IPS-18c (cell line): ENCODE measurements around the gene KCNA3.

ENCODE experiments used
- H3K4me3 ChIP-seq: 2 replicates; pipeline ENCODE4 v1.7.0; 2013; ENCODE audit warnings: low read depth, mild to moderate bottlenecking, low read length, moderate library complexity; ENCODE audit not compliant: insufficient read depth
- H3K9me3 ChIP-seq: one replicate; pipeline ENCODE4 v1.6.1; 2013; ENCODE audit warnings: mild to moderate bottlenecking, low read length, moderate library complexity; ENCODE audit not compliant: control insufficient read depth, insufficient read depth

The KCNA3 gene

DNA sequence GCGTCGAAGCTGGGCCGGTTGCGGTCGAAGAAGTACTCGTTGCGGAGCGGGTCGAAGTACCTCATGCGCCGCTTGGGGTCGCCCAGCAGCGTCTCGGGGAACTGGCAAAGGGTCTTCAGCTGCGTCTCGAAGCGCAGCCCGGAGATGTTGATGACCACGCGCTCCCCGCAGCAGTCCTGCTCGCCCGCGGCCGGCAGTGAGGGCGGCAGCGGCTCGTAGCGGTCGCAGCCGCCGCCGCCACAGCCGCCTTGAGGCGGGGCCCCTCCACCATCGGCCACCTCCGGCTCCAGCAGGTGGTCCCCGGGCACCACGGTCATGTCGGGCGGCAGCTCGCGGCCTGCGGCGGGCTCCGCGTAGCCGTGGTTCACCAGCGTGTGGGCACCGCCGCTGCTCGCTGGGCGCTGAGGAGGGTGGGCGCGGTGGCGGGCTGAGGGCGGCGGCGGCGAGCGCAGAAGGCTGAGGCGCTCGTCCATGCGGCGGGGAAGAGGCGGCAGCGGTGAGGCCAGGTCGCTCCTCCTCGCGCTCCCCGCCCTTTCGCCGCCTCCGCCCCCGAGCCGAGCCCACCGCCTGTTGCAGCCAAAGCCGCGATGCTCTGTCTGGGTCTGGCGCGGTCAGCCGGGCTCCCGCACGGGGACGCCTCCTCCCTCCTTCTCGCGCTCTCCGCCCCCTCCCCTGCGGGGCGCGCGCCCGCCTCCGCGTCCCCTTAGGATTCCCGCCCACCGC is at the start of gene KCNA3:
Gene KCNA3, minus strand, starts transcription at position 604 of the 723 bp plus-strand sequence. Its CDS starts 131 bp downstream, at position 473.
- peak within 1 kb of the TSS; percentile 71 for H3K4me3 ChIP-seq

DNA sequence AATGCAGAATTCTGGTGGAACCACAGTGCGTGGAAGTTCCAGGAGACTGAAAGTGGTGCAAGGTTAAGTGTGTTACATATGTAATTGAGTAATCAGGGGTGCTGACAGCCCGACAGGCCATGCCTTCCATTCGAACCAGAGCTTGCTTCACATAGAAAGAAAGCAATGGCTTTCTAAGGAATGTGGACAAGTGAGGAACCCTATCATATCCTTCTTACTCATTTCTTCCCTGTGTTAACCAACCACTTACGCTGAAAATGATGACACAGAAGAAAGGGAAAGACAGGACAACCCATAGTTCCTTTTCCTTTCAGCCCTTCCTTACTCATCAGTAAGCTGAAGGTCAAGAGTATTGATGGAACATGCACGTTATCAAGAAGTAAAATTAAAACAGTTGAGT is 48.1 kb upstream of the KCNA3 start:
- Histone ChIP-seq H3K4me3 (no peak overlapping the region), H3K9me3 (no peaks in the 10 kb centered on the region)

More for the DNA sequence above, at the start of gene KCNA3:
- H3K9me3 ChIP-seq: peaks cover 2% of the 10 kb centered on the region

DNA sequence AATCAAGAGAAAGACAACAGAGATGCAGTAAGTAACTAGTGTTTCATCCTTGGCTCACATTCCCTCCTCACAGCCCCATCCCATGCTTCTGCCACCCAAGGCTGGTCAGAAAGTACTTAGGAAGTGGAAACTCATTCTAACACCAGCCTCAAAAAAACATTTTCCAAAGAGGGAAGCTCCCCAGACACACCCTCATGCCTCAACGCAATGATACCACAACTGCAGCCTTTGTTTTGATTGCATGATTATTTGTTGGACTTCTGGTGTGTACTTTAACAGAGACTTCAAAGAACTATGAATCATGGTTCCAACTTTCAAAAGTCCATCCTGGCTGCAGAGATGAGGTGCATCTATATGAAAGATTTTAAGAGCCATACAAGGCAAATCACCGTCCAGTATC is 45.2 kb upstream of the KCNA3 start:
- no peaks in the 10 kb centered on the region for H3K9me3 ChIP-seq
- H3K4me3 ChIP-seq: no peak overlapping the region

DNA sequence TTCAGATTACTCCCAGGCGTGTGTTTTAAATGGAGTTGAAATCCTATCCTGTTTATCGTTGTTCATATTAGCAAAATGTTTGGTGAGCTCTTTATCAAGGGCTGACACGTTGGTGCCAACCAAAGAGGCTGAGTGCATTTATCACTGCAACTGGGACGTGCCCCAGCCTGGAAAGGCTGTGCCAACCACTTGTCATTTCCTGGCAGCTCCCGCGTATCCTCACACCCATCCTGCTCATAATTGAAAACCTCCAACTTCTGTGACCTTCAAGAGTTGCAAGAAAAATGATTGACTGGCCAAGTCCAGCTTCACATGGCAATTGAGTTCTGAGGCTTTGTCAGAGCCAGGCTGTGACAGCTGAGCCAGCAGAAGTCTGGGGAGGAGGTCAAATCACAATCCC is 43.7 kb upstream of the KCNA3 start:
- Histone ChIP-seq H3K9me3 (no peaks in the 10 kb centered on the region), H3K4me3 (no peak overlapping the region)

DNA sequence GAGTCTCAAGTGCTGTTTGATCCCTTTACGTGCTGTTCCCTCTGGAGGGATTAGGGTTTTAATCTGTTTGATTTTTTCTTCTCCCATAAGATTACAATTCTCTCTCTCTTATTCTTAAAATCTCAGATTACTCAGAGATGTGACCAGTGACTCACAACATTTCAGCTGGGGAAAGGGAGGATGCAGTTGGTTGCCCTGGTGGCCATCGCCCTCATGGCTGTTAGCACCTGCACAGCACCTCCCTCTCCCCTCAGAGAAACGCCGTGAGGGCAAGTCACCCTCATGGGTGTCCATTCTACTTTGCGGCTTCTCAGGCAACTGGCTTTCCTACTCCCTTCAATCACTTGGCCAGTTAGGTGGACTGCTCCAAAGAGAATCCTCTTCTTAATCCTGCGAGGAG is 42.4 kb upstream of the KCNA3 start:
- no peaks in the 10 kb centered on the region for H3K9me3 ChIP-seq
- H3K4me3 ChIP-seq: no peak overlapping the region

DNA sequence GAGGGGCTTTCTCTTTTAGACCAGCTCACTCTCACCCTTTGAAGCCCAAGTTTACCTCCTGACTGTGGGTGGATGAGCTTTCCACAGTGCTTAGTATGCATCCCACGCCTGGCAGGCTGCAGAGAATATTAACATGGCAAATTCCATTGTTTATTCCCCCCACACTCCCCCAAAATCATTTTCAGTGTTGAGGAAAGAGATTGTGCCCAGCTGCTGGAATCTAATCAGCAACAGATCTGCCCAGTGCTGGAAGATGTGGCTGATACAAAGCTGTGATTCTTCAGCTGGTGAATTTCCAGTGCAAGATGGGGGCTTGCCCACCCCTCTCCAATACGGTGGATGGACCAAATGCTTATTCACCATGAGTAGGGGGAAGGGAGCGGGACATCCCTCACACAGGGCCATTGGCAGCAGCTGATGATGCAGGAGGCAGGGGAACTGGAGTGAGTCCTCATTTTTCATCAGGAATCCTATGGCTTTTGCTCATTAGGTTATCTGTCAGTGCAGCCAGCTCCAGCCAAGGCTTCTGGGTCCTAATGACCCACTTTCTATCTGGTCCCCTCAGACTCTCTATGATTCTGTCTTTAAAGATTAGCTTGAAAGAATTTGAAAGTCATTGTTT is 39.7 kb upstream of the KCNA3 start:
- Histone ChIP-seq H3K4me3 (no peak overlapping the region), H3K9me3 (no peaks in the 10 kb centered on the region)

DNA sequence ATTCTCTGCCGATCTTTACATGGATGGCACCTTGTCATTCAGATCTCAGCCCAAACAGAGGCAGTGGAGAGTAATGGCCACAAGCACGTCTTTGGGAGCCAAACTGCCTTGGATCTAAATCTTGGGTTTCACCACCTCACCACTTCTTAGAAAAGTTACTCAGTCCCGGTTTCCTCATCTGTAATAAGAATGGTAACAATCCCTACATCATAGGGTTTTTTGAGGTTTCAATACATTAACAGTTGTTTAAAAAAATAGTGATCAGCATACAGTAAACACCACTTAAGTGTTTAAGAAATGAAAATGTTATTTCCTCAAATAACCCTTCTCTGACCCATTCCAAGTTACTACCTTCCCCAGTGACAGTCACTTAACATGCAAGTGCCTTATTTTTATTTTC is 38.5 kb upstream of the KCNA3 start:
- no peak overlapping the region for H3K4me3 ChIP-seq
- no peaks in the 10 kb centered on the region for H3K9me3 ChIP-seq

DNA sequence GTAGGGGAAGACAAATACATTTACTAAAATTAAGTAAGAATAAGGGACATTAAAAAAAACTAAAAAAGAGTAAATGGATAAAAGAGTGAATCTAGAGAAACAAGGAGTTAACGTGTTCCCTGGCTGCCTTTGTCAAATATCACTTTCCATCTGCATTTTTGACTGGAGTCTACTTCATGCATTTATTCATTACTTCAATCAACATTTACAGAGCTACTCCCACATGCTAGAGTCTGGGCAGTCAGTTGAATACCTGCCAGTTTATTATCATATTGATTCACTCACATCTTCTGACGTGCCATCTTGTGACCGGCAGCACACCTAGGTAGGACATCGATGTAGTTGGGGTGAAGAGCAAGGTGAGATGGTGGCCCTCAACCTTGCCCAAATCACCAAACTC is 35.6 kb upstream of the KCNA3 start:
- no peaks in the 10 kb centered on the region for H3K9me3 ChIP-seq
- no peak overlapping the region for H3K4me3 ChIP-seq

DNA sequence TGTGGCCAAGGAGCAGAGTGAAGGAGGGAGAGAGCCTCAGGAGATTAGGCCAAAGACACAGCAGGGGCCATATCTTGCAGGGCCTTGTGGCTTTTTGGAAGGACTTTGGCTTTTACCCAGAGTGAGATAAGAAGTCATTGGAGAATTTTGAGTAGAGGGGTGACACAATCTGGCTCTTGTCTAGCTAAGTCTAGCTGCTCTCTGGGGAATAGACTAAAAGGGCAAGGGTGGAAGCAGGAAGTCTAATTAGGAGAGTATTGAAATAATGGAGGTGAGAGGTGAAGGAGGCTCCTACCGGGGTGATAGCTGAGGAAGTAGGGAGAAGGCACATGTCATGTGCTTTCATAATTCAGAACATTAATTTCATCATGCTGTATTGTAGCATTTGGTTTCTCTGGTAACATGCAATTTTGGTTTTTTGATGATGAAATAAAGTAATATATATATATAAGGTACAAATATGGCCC is 34.3 kb upstream of the KCNA3 start:
- no peak overlapping the region for H3K4me3 ChIP-seq
- H3K9me3 ChIP-seq: no peaks in the 10 kb centered on the region

DNA sequence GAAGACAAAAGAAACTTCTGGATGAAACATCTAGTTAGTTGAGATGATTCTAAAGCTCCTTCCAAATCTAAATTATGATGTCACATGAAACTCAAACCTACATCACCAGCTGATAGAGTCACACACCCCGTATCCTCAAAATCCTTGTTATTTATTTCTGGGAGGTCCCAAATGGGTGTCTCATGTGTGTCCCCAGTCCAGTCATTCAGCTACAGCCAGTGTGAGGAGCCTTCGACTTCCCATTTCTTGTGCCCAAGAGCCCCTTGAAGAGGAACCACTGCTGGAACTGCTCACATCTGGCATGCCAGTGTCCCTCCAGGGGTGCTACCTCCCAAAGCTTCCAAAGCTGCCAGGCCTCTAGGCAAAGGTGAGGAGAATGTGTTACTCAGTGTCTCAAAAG is 32.5 kb upstream of the KCNA3 start:
- Histone ChIP-seq H3K9me3 (no peaks in the 10 kb centered on the region), H3K4me3 (no peak overlapping the region)

DNA sequence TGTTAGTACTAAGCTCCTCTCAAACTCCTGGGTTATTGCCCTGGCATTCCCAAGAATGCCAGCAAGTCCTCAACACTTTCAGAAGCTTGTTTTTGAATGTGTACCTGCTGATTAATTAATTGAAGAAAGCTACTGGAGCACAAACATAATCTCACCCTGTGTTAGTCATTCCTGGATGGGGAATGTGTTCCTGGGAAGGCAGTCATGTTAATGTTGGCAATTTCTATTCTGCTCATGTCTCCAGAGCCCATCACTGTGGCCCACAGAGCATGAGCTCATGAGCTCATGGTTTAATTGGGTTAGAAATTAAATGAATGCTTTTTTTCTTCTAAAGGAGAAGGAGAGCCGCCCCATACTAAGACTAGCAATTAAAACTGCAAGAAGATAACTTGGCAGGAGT is 31.9 kb upstream of the KCNA3 start:
- H3K4me3 ChIP-seq: no peak overlapping the region
- no peaks in the 10 kb centered on the region for H3K9me3 ChIP-seq

DNA sequence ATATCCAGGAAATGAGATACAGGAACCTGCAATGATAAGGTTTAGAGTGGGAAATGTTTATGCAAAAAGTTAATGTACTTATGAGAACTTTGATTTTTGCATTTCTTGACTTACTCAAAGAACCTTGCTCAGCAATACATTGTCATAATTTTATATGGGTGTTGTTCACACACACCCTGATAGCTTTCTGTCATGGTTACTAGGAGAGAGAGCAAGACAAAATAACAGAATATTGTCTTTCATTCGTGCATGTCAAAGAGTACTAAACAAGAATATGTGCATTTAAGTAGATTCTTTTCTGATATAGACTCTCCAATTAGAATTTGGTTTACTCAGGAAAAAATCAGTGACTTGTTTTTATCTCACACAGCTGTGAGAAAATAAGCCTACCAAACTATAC is 27.5 kb upstream of the KCNA3 start:
- Histone ChIP-seq H3K4me3 (no peak overlapping the region), H3K9me3 (peaks cover 4% of the 10 kb centered on the region)

DNA sequence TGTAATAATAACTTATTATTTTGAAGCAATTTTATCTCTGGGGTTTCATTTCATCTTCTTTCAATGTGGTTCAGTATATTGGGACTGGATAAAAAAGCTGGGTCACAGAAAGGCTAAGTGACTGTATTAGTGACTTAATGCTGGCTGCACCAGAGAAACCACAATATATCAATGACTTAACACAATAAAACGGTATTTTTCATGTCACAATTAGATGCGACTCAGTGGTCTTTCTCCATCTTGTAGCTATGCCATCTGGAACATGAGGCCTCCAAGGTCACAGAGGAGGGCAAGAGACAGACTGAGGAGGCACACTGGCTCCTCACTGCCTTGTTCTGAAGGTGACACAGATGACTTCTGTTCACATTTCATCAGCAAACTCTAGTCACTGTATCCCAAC is 26.0 kb upstream of the KCNA3 start:
- Histone ChIP-seq H3K4me3 (no peak overlapping the region), H3K9me3 (peaks cover 4% of the 10 kb centered on the region)

DNA sequence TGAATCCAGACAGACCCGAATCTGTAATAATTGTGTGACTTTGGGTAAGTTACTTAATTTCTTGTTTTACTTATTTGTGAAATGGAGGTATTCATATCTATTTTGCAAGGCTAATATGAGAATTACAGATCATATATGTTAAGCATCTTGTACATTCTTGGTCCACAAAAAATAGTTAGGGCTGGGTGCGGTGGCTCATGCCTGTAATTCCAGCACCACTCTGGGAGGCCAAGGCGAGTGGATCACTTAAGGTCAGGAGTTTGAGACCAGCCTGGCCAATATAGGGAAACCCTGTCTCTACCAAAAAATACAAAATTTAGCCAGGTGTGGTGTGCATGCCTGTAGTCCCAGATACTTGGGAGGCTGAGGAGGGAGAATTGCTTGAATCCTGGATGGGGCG is 22.9 kb upstream of the KCNA3 start:
- no peak overlapping the region for H3K4me3 ChIP-seq
- peaks cover 4% of the 10 kb centered on the region for H3K9me3 ChIP-seq

DNA sequence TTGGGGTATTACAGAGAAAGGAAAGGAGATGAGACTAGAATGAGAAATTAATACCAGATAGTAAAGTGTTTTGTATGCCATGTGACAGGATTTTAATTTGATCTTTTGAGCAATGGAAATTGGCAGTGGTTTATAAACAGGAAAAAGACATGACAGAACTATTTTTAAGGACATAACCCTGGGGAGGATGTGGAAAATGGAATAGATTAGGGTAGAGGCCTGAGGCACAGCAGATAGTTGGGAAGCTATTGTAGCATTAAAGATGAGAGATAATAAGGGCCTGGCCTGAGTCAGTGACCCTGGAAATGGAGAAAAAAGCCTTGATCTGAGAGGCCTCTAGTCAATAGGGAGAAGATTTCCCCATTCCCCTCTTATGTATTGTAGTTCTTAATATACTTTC is 22.1 kb upstream of the KCNA3 start:
- Histone ChIP-seq H3K4me3 (no peak overlapping the region), H3K9me3 (peaks cover 4% of the 10 kb centered on the region)

DNA sequence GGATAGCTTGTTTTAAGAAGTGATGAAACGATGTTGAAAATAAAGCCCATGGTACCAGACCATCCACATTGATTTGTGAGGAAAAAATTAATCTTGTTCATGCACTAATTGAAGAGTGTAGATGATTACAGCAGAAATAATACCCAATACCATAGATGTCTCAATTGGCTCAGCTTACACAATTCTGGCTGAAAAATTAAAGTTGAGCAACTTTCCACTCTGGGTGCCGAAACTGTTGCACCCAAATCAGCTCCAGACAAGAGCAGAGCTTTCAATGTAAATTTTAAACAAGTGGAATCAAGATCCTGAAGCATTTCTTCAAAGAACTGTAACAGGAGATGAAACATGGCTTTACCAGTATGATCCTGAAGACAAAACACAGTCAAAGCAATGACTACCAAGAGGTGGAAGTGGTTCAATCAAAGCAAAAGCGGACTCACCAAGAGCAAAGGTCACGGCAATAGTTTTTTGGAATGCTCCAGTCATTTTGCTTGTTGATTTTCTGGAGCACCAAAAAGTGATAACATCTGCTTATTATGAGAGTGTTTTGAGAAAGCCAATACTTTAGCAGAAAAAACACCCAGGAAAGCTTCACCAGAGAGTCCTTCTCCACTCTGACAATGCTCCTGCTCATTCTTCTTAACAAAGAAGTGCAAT is 16.1 kb upstream of the KCNA3 start:
- H3K9me3 ChIP-seq: no peaks in the 10 kb centered on the region
- no peak overlapping the region for H3K4me3 ChIP-seq

DNA sequence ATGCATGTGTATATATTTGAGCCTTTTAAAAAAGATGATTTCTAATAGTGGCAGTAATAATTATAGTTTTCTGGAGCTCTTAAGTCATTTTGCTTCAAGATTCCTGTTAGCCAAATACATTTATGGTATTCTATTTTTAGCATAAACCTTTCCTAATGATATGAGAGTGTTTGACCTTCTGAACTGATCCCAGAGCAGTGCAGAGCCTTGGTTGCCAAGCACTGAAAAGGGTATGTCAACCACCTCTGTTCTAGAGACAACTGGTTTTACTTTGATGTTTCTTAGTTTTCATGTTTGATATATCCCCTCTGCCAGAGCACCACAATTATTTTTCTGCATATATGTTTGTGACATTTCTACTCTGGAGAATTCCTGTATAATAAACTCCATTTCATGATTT is 15.1 kb upstream of the KCNA3 start:
- H3K9me3 ChIP-seq: no peaks in the 10 kb centered on the region
- H3K4me3 ChIP-seq: no peak overlapping the region

DNA sequence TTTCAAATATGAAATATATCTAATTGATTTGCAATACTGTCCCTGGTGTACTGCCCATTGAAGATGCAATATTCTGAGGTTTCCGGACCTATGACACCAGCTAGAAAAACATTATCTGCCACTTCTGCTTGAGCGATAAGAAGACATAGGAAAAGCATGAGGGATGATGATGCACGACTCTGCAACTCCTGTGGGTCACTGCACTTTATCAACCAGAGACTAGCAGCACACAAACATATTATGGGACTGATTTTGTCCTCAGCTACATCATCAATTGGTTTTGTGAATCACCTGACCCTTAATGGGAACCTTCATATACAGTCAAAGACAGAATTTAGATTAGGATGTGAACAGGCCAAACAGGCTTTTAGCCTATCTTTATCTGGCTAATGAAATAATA is 13.8 kb upstream of the KCNA3 start:
- Histone ChIP-seq H3K4me3 (no peak overlapping the region), H3K9me3 (no peaks in the 10 kb centered on the region)
